GM12875 (cell line): ENCODE measurements around the gene TAX1BP3.
A peak's percentile ranks its signal among the peaks of the same experiment; 100 is the strongest.

Experiments
- H3K4me3 ChIP-seq: one replicate; pipeline ENCODE4 v1.5.1; 2011; ENCODE audit warnings: low read depth, low read length, control low read depth
- TF ChIP-seq, protein P1 (sequence below): IDR thresholded peaks from 2 replicates; pipeline ENCODE4 v1.5.1; 2011; ENCODE audit warnings: low read depth, mild to moderate bottlenecking, control low read depth, inconsistent platforms, low read length, moderate library complexity, borderline replicate concordance; ENCODE audit not compliant: insufficient read depth

The TAX1BP3 gene

DNA sequence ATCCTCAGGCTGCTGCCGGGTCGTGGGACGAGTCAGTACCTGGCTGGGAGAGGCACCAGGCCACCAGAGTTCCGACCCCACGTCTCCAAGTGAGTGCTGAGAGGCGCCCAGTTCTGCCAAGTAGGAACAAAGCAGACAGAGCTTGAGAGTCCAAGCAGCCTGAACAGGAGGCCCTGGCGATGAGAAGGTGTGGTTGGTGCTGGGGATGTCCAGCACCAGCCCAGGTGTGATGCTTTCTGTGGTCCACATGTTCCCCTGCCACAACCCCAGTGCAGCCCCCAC lies 10.8 kb downstream of the TAX1BP3 start:
- TF ChIP-seq, protein P1, sequence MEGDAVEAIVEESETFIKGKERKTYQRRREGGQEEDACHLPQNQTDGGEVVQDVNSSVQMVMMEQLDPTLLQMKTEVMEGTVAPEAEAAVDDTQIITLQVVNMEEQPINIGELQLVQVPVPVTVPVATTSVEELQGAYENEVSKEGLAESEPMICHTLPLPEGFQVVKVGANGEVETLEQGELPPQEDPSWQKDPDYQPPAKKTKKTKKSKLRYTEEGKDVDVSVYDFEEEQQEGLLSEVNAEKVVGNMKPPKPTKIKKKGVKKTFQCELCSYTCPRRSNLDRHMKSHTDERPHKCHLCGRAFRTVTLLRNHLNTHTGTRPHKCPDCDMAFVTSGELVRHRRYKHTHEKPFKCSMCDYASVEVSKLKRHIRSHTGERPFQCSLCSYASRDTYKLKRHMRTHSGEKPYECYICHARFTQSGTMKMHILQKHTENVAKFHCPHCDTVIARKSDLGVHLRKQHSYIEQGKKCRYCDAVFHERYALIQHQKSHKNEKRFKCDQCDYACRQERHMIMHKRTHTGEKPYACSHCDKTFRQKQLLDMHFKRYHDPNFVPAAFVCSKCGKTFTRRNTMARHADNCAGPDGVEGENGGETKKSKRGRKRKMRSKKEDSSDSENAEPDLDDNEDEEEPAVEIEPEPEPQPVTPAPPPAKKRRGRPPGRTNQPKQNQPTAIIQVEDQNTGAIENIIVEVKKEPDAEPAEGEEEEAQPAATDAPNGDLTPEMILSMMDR, result no peak
- H3K4me3 ChIP-seq, result no peak overlapping the region

DNA sequence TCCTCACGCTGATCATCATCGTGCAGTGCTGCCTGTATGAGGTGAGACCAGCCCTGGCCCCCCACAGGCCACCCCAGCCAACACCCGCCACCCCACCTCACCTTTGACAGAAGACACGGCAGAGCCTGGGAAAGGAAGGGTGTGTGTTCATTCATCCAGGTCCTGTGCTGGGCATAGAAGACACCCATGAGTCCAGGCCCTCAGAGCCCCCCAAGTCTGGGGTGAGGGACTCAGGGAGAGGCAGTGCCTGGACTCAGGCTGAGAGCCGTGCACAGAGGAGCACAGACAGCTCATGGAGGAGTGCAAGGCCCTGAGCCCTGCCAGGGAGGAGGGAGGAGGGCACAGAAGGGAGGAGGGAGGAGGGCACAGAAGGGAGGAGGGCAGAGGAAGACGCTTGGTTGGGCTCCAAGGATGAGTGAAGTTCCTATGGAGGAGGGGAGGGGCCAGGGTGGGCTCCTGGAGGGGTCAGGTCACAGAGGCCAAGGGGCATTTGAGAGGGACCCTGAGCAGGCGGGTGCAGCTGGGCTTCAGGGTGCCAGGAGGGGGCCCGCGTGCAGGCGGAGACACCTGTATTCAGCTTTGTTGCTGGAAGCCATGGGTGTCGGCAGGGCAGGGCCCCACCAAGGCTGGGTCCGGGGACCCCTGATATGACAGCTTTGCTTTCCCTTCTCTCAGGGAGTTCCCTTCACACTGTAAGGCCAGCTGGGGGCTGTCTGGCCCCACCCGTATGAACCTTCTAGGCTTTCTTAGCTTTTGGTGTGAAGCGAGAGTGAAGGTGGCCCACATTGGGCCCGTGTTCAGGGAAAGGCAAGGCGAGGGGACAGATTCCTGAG lies 11.4 kb downstream of the TAX1BP3 start:
- TF ChIP-seq, protein P1, result no peak
- no peak overlapping the region for H3K4me3 ChIP-seq

DNA sequence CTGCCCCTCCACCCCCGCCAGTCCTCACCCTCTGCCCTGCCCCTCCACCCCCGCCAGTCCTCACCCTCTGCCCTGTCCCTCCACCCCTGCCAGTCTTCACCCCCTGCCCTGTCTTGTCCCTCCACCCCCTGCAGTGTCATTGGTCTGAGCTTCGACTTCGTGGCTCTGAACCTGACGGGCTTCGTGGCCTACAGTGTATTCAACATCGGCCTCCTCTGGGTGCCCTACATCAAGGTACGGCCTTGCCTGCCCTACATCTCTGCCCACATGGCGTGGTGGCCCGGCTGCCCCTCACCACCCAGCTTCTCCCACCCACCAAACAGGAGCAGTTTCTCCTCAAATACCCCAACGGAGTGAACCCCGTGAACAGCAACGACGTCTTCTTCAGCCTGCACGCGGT lies 12.0 kb downstream of the TAX1BP3 start:
- TF ChIP-seq, protein P1, result no peak
- H3K4me3 ChIP-seq, result no peak overlapping the region

DNA sequence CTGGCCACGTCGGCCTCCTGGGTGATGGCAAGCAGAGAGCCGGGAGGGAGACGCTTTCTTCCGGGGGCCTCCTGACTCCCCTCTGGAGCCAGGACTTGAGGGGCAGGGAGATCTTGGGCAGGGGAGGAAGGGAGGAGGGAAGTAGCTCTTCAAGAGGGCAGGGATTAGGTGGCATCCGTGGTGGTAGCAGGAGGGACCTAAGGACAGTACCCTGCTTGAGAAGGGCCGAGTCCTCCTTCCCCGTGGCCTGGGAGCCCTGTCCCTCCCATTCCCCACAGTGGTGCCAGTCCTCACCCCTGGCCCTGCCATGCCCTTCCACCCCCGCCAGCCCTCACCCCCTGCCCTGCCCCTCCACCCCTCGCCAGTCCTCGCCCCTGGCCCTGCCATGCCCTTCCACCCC lies 12.6 kb downstream of the TAX1BP3 start:
- no peak overlapping the region for H3K4me3 ChIP-seq
- TF ChIP-seq, protein P1, result no peak

DNA sequence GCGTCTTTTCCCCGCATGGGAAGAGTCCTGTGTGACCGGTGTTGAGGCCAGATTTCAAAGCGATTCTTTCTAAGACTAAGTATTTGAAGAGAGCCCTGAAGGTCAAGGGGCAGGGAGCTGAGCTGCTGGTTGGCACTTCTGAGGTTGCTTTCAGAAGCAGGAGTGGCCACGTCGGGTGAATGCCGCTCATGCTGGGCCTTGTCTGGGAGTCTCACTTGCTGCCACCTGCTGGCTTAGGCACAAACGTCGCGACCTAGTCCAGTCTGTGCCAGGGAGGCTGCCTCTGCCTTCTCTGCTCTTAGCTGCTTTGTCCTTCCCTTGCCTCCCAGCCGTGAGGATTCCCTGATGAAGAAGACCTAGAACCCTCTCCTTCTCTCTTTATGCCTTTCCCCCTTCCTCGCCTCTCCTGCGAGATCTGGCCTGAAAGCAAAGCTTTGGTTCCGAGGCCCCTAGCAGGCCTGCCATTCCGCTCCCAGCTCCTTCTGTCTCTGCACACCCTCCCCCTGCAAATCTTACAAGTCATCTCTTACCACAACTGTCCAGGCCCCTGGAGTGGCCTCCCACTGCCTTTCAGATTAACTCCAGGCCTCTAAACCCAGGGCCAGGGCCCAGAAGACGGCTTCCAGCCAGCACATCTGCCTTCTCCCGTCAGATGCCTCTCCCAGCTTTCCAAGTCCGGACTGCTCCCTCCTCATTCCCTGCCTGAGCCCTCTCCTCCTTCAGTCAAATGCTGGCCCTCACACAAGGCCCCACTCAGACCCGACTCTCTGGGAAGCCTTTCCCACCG lies 20.4 kb downstream of the TAX1BP3 start:
- H3K4me3 ChIP-seq, result no peak overlapping the region
- TF ChIP-seq, protein P1, result peak; percentile 65

DNA sequence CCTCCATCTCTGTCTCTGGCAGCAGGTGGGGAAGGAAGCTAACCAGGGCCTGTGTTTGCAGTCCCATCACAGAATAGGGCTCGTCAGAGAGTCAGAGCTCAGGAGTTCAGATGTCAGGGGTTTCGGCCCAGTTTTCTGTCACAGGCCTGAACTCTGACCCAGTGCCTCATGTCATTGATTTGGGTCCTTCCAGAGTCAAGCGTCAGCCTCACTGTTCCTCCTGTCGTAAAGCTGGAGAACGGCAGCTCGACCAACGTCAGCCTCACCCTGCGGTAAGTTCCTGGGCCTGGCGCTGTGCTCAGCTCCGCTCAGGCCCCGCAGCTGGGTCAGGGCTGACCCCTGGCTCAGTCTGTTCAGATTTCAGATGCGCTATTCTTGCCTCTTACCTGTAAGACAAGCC lies 21.1 kb downstream of the TAX1BP3 start:
- H3K4me3 ChIP-seq, result no peak overlapping the region
- TF ChIP-seq, protein P1, result no peak

DNA sequence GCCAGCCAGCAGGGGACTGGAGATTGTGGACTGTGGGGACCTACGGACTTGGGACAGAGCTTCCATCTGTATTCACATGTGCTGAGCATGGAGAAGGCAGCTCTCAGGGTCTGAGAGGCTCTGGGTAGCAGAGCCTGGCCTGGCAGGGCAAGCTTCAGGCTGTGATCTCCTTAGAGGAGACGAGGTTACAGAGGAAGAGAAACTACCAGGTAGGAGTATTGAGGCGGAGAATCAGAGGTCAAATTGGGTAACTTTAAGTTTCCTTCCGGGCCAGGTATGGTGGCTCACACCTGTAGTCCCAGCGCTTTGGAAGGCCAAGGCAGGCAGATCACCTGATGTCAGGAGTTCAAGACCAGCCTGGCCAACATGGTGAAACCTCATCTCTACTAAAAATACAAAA lies 23.1 kb downstream of the TAX1BP3 start:
- TF ChIP-seq, protein P1, result no peak
- H3K4me3 ChIP-seq, result no peak overlapping the region
